ENCODE results near the gene RHOBTB1.

DNA sequence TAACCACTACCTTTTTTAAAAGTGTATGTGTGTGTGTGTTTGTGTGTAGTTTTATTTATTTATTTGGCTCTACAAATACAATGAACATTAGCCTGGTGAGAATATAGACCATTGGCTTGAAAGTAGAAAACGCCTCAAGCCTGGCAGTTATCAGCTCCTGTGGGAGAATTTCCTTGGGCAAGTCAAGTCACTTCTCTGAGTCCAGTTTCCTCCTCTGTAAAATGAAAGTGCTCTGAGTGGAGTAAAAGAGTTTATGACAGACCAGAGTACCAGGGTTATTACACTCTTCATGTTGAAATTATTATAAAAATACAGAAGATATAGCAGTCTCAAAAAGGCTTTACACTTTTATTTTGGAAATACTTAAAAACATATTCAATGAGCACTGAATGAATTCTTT, 10.1 kb upstream of the RHOBTB1 start:
- TF ChIP-seq, protein P1, sequence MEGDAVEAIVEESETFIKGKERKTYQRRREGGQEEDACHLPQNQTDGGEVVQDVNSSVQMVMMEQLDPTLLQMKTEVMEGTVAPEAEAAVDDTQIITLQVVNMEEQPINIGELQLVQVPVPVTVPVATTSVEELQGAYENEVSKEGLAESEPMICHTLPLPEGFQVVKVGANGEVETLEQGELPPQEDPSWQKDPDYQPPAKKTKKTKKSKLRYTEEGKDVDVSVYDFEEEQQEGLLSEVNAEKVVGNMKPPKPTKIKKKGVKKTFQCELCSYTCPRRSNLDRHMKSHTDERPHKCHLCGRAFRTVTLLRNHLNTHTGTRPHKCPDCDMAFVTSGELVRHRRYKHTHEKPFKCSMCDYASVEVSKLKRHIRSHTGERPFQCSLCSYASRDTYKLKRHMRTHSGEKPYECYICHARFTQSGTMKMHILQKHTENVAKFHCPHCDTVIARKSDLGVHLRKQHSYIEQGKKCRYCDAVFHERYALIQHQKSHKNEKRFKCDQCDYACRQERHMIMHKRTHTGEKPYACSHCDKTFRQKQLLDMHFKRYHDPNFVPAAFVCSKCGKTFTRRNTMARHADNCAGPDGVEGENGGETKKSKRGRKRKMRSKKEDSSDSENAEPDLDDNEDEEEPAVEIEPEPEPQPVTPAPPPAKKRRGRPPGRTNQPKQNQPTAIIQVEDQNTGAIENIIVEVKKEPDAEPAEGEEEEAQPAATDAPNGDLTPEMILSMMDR (IDR thresholded peaks at IDR 0.05; ENCODE audit: low read depth, low read length, poor library complexity, severe bottlenecking) = no peak
- no peak for TF ChIP-seq EZH2phosphoT487 (IDR thresholded peaks at IDR 0.05; ENCODE audit: borderline replicate concordance, low read length)

Measured in DOHH2 (cell line).